Activated CD8-positive, alpha-beta memory T cell treated with anti-CD3 and anti-CD28 coated beads for 36 hours (primary cell): ENCODE data around the gene DCC. TPM values are rescaled to one million over a fixed set of nuclear protein-coding genes. Genes with fewer than 3 reads are reported as not detected.

ENCODE experiments used
- CTCF ChIA-PET: fragments of 350-600 bp; sonication (Branson Sonifier 250); formaldehyde crosslinking; loops from one replicate; lab custom pipeline; 2021; ENCODE audit warnings: antibody characterized with exemption; lab: Charles Lee
- POLR2A ChIA-PET: fragments of 350-600 bp; sonication (Branson Sonifier 250); formaldehyde crosslinking; loops from one replicate; lab custom pipeline; 2021; ENCODE audit warnings: antibody characterized with exemption; lab: Charles Lee
- total RNA-seq, 2 experiments: library from RNA; stranded (reverse); gene quantifications; one replicate each; pipeline ENCODE4 v1.2.3, GENCODE V29; 2021

Gene DCC
- total RNA-seq, 2 experiments from 2014 or later, result not detected

DNA sequence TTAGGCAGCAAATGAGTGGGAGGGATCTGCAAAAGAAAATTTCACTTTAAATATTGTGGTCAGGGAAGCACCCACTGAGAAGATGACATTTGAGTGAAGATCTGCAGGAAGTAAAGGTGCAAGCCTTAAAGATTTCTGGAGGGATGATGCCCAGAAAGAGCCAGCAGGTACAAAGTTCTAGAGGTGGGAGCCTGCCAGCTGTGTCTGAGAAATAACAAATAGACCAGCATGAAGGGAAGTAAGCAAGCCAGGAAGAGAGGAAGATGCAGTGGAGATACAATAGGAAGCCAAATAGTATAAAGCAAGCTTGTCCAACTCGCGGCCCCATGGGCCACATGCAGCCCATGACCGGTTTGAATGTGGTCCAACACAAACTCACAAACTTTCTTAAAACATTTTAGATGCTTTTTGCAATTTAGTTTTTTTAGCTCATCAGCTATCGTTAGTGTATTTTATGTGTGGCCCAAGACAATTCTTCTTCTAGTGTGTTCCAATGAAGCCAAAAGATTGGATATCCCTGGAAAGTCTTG lies 489.9 kb downstream of the DCC start:
- POLR2A ChIA-PET, result no interaction called here
- CTCF ChIA-PET, result no interaction called here

DNA sequence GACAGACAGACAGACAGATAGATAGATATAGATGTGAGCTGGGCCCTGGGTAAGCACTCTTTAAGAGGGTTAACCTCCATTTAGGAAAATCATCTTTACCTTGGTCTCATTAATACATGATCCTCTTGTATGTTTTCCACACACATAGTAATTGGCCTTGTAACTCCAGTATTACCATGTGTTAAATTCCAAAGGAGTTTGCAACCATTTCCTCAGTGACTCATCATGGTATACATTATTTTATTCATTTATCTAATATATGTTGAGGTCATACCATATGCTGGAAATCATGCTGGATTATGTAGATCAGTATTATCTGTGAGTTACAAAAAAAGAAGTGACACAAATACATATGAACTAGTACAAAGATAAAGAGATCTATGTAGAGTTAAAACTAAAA lies 504.3 kb downstream of the DCC start:
- CTCF ChIA-PET, result no interaction called here

DNA sequence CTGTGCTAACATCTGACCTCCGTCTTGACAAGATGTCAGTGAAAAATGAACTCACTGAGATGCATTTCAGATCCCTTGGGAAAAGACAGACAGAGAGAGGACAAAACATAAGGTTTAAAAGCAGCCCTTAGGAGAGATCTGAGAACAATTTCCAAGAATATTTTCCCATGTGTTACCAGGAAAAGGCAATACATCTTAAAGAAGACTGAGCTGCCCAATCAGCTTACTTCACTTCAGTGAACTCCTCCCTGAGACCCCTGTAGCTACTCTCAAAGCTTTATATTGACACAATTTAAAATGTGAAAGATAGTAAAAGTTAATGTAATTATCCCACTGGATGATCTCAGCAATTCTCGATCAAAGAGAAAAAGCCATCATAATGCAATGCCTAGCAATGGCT lies 505.0 kb downstream of the DCC start:
- ChIA-PET POLR2A (no interaction called here), CTCF (no interaction called here)

More for the DNA sequence above, 504.3 kb downstream of the DCC start:
- POLR2A ChIA-PET, result no interaction called here

DNA sequence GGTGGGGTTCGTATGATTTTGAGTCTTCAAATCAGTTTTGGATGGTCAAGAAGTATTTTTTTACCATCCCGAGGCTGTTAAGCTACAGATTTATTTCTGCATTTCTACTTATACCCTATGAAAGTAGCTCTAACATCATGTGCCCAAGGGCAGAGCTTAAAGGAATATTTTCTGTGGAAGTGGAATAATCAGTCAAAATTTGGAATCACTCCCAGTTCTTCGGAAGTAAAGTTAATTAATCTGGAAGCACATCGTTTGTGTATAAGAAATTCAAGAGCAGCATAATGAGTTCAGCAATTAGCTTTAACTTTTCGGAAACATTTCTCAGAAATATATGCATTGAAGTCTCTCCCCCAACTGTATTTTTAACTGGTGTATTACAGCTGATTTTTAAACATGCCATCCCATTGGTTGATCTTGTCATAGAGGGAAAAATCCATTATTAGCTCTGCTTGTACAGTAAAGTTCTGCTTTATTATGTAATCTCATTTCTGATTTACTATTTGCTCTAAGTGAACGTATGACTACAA lies 510.1 kb downstream of the DCC start:
- ChIA-PET POLR2A (no interaction called here), CTCF (no interaction called here)

DNA sequence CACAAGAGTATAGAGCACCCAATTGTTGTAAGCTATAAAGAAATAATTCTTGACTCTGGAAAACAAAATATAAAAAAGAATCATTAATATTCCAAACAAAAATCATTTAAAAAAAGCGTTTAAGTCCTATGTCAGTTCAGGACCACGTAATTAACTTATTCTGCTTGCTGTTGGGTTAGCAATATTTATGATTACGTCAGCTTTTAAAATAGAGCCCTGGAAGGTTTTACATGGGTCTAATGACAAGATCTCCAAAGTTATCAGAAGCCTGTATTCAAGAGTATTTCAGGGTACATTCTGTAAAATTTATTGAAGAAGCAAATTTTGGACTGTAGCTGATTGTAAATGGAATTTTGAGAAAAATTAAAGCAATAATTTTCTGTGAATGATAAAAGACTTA lies 521.6 kb downstream of the DCC start:
- CTCF ChIA-PET, result no interaction called here
- POLR2A ChIA-PET, result no interaction called here

DNA sequence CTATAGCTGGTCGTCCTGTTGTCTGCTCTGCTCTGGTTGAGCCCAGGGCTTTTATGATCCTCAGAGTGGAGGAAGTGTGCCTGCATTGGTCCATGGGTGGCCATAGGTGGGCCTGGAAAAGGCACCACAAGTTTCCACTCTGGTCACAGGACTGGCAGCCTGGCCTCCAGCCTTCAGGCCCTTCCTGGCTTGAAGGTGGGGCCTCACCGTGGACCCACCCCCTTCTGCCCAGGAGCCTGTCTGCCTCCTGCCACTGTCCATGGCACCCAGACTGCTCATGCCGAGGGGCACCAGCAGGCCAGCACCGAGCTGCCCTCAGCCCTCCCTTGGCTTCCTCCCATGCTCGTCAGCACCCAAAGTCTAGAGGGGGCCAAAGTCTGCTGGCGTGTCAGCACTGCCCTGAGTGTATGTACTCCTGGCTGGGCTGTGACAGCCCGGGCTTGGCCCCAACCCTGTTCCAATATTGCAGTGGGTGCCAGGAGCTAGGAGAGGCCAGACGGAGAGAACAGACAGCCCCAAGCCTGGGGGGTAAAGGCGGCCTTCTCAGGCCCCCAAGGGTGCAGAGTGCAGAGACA lies 529.4 kb downstream of the DCC start:
- POLR2A ChIA-PET, result no interaction called here
- CTCF ChIA-PET, result no interaction called here

DNA sequence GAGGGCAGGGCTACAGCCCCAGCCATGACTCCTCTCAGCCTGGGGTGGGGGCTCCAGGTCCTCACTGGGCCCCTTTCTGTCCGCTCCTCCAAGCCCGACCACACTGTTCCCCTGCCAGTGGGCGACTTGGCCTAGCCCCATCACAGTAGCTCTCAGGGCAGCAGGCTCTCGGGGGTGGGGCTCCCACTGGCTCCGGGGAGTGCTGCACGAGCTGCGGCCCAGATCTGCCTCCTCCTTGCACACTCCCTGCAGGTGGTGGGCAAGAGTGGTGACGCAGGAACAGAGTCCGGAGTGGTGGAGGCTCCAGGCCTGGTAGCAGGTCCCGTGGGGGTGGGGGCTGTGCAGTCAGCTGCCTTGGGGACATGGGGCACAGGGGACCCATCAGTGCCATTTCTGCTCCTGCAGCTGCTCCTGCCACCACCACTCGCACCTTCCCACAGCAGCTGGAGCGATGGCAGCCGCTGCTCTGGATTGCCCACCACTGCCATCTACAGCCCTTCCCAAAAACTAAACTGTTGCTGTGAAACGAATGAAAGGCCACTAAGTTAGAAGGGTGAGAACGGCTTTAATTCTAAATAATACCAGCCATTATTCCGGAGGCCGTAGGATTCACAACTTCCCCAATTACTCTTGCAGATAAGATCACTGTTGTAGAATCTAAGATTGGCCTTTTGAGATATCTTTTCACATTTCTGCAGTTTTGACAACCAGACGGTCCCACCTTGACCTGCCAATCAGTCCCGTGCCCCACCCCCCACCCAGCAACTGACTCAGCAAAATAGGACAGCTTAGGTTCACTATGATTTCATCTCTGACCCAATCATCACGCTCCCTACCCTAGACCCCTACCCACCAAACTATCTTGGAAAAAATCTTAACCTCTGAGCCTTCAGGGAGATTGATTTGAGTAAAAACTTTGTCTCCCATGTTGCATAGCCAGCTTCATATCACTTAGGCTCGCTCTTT lies 530.2 kb downstream of the DCC start:
- ChIA-PET CTCF (no interaction called here), POLR2A (no interaction called here)

DNA sequence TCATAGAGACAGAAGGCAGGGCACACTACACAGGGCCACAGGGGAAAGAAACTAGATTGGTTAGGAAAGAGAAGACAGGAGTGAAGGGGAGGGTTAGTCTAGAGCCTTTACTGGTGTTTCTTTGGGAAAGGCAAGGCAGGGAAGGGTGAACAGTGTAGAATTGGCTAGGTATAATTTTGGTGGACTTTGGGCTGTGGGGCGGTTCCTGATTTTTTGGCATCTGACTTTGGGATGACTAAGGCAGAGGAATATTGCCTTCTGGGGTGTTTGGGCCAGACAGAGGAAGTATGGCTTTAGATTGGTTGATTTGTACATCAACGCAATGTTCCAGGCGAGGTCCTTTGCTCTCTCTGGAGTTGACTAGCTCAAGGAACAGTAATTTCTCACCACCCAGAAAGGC lies 534.8 kb downstream of the DCC start:
- POLR2A ChIA-PET, result no interaction called here
- CTCF ChIA-PET, result no interaction called here

DNA sequence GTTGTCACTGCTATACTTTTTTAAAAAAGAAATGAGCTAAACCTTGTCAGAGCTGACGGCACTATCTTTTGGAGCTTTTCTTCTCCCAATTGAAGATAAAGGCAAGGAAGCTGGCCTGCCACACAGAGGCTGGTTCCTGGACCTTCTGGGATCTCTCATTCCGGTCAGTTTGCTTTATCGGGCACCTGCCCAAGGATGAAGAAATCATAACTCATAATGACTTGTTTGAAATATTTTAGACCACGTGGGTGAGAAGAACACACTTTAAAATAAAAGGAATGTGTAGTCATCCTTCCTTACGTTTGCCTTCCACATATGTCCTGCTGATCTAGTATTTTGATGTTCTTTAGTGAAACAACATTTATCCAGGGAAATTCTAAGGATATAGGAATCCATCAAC lies 535.7 kb downstream of the DCC start:
- POLR2A ChIA-PET, result no interaction called here

DNA sequence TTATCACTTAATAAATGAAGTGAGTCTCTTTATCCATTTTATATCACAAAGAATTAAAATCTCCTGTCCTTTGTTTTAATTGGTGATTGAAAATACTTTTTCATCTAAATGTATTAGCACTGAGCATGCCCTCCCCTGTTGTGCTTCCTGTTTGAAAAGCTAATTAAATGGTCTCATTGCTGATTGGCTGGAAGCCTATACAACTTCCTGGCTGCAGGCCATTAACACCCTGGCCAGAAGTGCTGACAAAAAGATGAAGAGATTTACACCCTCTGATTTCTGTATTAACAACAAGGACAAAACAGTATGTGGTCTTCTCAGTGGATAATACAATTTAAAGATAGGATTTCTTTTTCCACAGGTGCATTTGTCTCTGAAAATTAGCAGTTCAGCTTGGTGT lies 548.0 kb downstream of the DCC start:
- CTCF ChIA-PET, result no interaction called here
- POLR2A ChIA-PET, result no interaction called here

More for the DNA sequence above, 535.7 kb downstream of the DCC start:
- CTCF ChIA-PET, result no interaction called here

DNA sequence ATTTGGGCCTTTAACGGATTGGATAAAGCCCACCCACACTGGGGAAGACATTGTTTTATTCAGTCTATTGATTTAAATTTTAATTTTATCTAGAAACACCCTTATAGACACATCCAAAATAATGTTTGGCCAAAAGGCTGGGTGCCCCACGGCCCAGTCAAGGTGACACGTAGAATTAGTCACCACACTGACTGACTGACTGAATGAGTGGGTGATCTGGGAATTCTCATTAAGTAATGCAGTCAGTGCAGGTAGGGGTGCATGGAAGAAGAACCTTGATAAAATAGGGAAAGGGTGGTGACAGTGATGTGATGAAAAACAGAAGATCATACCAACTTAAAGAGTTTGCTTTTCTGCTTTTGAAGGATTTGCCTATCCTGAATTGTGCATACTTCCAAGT lies 554.8 kb downstream of the DCC start:
- ChIA-PET CTCF (no interaction called here), POLR2A (no interaction called here)

DNA sequence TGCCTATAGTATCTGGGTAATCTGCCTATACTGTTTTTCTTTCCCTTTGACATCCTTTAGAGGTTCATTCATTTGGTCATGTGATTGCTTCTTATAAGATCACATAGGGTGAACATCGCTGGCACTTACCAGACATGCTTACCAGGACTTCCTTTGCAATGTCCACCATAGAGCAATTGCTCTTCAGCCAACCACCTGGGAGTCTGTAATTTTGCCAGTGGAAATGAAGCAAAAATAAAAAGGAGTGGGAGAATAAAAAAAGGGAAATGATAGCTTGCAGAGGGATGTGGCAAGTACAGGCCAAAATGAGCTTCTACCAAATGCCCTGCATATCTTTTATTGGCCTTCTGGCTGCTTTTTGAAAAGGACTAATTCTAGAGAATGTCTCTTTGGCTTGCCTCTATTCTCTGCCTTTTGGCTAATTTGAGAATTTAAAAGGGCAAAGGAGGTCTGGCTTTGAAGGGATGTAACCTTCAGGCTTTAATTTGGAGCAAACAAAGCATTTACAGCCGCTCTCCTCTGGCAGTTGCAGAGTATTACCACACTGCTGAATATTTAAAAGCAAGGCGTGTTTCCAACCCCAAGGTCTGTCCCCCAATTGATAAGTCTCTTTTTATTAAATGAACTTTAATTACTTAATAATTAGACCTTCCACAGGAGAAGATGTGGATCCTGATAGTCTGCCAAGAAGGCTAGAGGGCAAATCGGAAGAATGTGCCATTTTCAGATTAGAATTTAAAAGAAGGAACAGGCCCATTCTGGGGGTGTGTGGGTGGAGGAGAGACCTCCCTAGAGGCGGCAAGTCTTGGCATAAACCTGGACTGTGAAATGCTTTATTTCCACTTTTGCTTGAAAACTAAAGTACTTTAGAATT lies 557.9 kb downstream of the DCC start:
- POLR2A ChIA-PET, result no interaction called here
- CTCF ChIA-PET, result no interaction called here

DNA sequence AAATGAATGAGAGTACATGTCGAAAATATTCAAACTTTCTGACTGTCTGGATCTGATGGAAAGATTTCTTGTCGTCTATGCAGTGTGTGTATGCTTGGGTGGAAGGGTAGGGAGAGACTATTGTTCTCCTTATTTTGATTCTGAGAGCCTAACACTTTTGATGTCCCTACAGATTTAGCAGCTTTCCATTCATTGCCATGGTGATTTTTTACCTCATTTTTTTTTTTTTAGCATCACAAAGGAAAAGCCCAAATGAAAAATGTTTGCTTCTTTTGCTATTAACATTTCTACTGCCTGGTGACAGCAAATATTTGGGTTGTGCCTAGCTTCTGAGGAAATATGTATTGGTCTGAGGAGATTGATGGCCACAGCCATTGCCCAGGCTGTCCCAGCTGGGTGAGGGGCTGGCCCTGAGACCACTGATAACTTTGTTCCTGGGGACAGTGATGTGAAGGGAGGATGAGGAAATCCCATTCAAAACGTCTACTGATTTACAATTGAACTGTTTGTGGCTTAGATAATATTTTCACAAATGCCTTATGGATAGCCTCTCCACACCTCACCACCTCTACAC lies 558.6 kb downstream of the DCC start:
- ChIA-PET POLR2A (no interaction called here), CTCF (interaction anchor here (0.7 kb wide), 1 partner anchor 61 kb away, joined by 8 read pairs; no protein-coding TSS in a partner anchor)

DNA sequence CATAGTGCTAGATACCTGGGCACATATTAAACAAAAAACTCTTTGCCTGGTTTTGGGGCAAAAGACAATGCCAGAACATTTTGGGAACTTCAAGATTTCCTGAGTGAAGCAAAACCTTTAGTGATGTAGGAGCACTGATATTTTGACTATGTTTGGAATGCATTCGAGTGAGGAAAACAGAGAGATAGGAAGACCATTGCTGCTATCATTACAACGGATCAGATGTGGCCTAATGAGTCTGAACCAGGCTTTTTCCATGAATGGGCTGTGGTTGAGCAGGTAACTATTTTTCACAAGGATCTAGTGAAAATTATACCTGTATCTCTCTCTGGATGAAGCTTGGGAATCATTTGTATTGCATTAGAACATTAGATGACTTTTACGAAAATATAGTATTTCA lies 562.2 kb downstream of the DCC start:
- ChIA-PET POLR2A (no interaction called here), CTCF (no interaction called here)

DNA sequence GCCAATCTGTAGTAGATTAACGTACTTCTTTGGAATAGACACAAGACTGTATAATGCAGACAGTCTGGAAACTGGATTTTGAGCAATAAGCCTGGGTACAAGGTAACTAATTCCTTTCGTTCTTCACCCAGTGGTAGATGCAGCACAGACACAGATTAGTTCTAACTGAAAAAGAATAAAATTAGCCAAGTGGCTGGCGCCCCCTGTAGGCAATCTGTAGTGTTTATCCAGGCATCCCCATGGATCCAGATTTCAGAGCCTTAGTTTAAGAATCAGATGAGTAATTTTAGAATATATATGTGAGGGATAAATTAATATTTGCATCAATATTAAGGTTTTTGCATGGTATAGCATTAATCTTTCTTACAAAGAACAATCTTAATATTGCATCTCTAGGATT lies 563.9 kb downstream of the DCC start:
- POLR2A ChIA-PET, result no interaction called here
- CTCF ChIA-PET, result no interaction called here

DNA sequence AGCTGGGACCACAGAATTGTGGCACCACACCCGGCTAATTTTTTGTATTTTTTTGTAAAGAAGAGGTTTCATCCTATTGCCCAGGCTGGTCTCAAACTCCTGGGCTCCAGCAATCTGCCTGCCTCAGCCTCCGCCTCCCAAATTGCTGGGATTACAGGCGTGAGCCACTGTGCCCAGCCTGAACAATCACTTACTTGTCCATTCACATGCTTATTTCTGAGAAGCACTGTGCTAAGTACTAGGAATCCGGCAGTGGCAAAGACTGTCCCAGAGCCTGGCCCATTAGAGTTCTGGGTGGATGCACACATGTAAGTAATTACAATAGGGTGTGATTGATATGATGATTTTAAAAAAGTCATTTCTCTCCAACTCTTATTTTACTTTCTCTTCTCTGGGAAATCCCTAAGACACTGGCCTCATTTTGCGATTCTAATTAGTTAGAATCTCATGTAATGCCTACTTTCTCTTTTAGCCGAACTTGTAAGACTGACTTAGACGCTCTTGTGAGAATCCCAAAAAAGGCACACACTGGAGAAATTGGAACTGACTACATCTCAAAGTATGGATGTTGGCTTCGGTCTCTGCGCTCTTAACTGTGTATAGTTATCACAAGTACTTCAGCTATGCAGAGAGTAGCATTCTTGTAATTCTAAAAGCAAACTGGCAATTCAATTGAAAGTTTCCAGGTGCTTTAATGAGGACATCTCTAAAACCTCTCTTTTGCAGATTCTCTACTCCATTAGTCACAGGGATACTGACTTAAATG lies 567.7 kb downstream of the DCC start:
- CTCF ChIA-PET, result no interaction called here
- POLR2A ChIA-PET, result no interaction called here

DNA sequence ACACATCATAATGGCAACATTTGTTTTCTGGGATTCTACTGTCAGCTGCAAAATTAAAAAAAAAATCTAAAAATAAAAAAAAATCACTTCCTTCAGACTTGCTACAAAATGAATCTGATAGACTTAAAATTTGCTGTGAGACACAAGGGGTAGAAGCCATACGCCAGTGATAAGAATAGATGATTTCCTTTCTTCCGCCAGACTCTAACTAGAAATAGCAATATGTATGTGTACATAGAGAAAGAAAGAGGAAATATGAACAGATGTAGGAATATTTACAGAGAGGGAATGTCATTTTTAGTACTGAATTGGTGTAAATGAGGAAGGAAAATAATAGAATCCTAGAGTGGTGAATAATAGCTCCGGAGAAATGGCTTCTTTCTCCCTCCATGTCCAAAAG lies 574.2 kb downstream of the DCC start:
- ChIA-PET POLR2A (no interaction called here), CTCF (no interaction called here)

DNA sequence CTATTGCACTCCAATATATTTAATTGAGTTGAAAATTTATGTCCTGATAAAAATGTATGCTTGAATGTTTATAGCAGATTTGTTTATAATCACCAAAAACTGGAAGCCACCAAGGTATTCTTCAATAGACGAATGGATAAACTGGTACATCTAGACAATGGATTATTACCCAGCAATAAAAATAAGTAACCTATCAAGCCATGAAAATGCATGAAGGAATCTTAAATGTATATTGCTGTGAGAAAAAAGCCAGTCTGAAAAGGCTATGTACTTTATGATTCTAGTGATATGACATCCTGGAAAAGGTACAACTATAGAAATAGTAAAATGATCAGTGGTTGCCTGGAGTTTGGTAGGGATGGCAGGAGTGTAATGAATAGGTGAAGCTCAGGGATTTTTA lies 580.7 kb downstream of the DCC start:
- ChIA-PET CTCF (no interaction called here), POLR2A (no interaction called here)

DNA sequence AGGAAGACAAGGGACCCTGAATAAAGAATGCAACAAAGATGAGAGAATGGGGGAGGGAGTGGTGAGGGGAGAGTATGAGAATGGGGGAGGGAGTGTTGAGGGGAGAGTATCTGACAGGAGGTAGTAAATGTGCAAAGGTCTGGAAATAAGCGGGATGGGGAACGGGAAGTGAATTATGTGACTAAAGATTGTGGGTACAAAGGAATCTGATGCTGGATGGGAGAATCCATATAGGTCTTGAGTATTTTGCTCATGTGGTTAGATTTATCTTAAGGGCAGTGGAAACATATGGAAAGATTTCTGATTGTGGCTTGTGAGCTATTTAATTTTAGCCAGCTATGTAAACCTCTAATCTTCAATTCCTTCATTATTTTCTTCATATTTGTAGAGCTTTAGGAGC lies 593.4 kb downstream of the DCC start:
- CTCF ChIA-PET, result no interaction called here
- POLR2A ChIA-PET, result no interaction called here
